Stimulated activated CD4-positive, alpha-beta T cell treated with anti-CD3 and anti-CD28 coated beads, TNF-alpha, amount 100 ng/mL, for 48 hours (primary cell): ENCODE data around the gene NSL1.

Source experiments
- DNase-seq, 3 donors: peaks; one replicate each; pipeline ENCODE4 v3.0.0-alpha.2; 2020; ENCODE audit warnings: low read depth in 3 of 3

Gene NSL1

DNA sequence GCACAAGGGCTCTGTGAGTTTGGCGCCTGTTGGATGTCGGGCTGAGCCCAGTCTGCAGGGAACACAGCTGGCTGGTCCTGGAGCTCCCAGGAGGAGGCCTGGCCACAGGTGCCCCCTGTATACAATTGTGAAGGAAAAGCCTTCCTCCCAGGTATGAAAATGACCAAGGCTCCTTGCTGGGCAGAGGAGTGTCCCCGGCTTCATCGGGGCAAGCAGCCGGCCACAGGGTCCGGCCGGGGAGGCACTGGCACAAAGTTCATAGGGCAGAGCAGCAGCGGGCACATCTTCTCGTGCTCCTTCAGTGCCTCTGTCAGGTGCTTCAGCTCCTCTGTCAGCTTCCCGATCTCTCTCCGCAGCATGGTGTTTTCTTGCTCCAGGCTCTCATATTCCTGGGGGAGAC lies 105.0 kb downstream of the NSL1 start:
- no peak for DNase-seq

DNA sequence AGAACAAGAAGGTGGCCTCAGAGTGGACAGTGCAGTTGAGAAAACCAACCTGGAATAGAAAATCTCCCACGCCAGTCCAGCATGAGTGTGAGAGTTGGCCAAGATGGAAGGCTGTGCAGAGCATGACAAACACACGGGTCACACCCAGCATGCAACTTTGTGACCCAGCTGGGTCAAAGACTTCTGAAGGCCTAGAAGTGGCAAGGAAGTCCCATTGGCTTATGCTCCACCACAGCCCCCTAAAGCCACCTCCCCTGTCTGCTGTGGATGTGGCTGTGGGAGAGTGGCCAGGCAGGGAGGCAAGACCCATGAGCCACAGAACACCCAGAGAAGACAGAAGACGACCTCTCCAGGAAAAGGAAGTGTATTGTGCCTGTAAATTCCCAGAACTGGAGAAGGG lies 105.5 kb downstream of the NSL1 start:
- DNase-seq: no peak

- DNase-seq: no peak
Observed at GRCh38 chr1:212685429-212685828, 106.1 kb downstream of the NSL1 start.

DNA sequence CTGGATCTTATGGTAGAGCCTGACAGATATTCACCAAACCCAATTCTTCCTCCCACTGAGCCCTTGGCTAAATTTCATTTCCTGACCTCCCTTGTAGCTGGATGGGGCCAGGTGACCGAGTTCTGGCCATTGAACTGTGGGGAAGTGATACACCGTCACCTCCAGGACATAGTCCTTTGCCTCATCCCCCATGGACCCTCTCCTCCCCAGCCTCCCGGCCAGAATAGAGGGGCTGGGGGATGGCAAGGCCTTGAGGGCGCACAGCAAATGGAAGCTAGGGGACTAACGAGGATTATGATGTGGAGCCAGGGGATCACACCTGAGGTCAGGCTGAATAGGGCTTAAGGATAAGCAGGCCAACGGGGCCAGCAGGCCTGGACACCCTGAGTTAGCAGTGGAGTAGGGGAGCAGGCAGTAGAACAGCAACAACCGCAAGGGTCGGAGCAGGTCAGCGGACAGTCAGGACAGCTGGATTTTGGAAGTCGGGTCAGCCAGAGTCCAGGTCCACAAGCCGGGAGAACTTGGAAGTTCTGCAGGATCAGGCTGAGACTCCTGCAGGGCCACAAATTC lies 107.0 kb downstream of the NSL1 start:
- DNase-seq: no peak

- DNase-seq: no peak
Observed at GRCh38 chr1:212684076-212684475, 107.5 kb downstream of the NSL1 start.

DNA sequence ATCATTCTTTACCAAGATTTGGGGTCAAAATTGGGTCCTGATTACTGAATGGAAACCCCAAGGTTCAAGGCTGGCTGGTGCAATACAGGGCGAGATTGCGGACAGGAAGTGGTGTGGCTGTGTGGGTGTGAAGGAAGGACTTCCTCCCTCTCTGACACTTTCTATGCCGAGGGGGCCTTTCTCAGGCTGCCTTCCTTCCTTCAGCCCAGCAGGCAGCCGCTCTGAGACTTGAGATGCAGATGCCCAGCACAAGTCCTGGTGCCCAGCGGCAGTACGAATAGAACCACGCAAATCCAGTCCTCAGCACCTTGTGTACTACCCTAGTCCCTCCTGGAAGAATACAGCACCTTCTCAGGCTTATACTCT lies 108.2 kb downstream of the NSL1 start:
- no peak for DNase-seq

DNA sequence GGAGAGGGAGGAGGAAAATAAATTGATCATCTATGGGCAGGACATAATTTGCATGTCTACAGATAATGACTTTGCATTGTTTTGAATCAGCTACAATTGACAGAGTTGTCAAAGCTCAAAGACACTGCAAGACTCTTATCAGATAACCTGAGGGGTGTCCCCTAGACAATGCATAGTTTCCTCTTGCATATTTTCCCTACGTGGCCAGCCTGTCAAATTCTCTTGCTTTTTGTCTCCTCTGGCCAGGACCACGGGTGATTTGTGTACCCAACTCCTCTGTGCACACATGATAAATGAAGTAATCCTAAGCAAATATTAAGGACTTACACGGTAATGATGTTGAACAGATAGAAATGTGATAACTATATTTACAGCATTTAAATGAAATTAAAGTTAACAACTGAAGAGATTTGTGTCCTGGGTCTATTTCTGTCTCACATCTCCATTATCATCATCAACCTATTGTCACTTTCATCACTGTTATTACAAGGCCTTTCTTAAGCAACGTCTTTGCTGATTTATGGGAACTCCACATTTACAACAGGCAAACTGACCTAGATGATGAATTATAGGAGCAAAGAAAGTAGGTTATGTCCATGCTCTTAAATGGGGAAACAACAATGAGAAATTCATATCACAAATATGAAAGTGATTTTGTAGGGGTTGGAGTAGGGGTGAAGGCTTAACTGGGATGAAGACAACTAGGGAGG lies 110.7 kb downstream of the NSL1 start:
- DNase-seq: no peak

- no peak for DNase-seq
Observed at GRCh38 chr1:212678456-212679410, 112.8 kb downstream of the NSL1 start.

- DNase-seq: no peak
Observed at GRCh38 chr1:212677573-212677972, 114.0 kb downstream of the NSL1 start.

- no peak for DNase-seq
Observed at GRCh38 chr1:212677136-212677535, 114.4 kb downstream of the NSL1 start.
